H1 (cell line): ENCODE measurements around the gene PI4K2A. TPM values are rescaled to one million over a fixed set of nuclear protein-coding genes. Genes with fewer than 3 reads are reported as not detected.

Experiments
- CTCF ChIA-PET: fragments of 300-600 bp; sonication (Branson Sonifier 250); formaldehyde crosslinking; loops from one replicate; lab custom pipeline; 2021; ENCODE audit not compliant: partially characterized antibody; lab: Charles Lee
- POLR2A ChIA-PET: fragments of 300-600 bp; sonication (Branson Sonifier 250); formaldehyde crosslinking; loops from one replicate; lab custom pipeline; 2021; ENCODE audit warnings: inconsistent platforms; ENCODE audit not compliant: partially characterized antibody; lab: Charles Lee
- DNase-seq, 2 experiments: peaks; one replicate each; pipeline versions ENCODE4 v3.0.0 to v3.0.0-alpha.2; 2010 to 2022; ENCODE audit warnings: low spot score in 2 of 2, low read depth in 1 of 2, mixed read lengths in 1 of 2
- FAIRE-seq: peaks from 2 replicates; lab custom pipeline; 2011; peaks lifted over from hg19 to GRCh38; lab: Jason Lieb, UNC
- H2AFZ ChIP-seq: 2 replicates; pipeline ENCODE4 v1.8.1; 2012; ENCODE audit warnings: low read length, inconsistent platforms
- H2AK5ac ChIP-seq: 2 replicates; pipeline ENCODE4 v1.6.1; 2013; ENCODE audit warnings: low read depth, low read length
- H2BK120ac ChIP-seq: replicated peaks from 2 replicates; pipeline ENCODE3; 2013; ENCODE audit warnings: low read depth, low read length, inconsistent platforms
- H2BK12ac ChIP-seq: 2 replicates; pipeline ENCODE4 v1.6.1; 2013; ENCODE audit warnings: low read depth, low read length
- H2BK15ac ChIP-seq: 2 replicates; pipeline ENCODE4 v1.6.1; 2013; ENCODE audit warnings: low read length
- H2BK20ac ChIP-seq: 2 replicates; pipeline ENCODE4 v1.6.1; 2013; ENCODE audit warnings: low read length
- H2BK5ac ChIP-seq: 2 replicates; pipeline ENCODE4 v1.6.1; 2013; ENCODE audit warnings: low read depth, low read length
- H3K14ac ChIP-seq: 2 replicates; pipeline ENCODE4 v1.6.1; 2013; ENCODE audit warnings: inconsistent platforms; ENCODE audit not compliant: insufficient read length
- H3K18ac ChIP-seq: 2 replicates; pipeline ENCODE4 v1.6.1; 2013; ENCODE audit warnings: low read length; ENCODE audit errors: extremely low read depth
- H3K23ac ChIP-seq: 2 replicates; pipeline ENCODE4 v1.6.1; 2013; ENCODE audit warnings: inconsistent platforms; ENCODE audit not compliant: insufficient read length
- H3K23me2 ChIP-seq: 2 replicates; pipeline ENCODE4 v1.6.1; 2013; ENCODE audit warnings: low read depth, low read length
- H3K27ac ChIP-seq: 2 replicates; pipeline ENCODE4 v1.6.1; 2011; ENCODE audit warnings: low read depth, low read length, inconsistent platforms
- H3K27me3 ChIP-seq, 4 experiments: replicated peaks in 1 of 4; 1 replicate in 1 of 4; 2 replicates in 3 of 4; pipeline versions ENCODE4 v1.6.1 to v1.8.1; 2011 to 2013; ENCODE audit warnings: low read length in 3 of 4, mild to moderate bottlenecking in 3 of 4, inconsistent platforms in 2 of 4, mixed read lengths in 2 of 4, moderate library complexity in 1 of 4; ENCODE audit not compliant: control insufficient read depth in 3 of 4, insufficient read depth in 3 of 4; ENCODE audit errors: extremely low read depth in 1 of 4
- H3K36me3 ChIP-seq, 4 experiments: 2 replicates each; pipeline versions ENCODE4 v1.6.1 to v1.8.1; 2011 to 2013; ENCODE audit warnings: mild to moderate bottlenecking in 4 of 4, low read length in 3 of 4, moderate library complexity in 2 of 4, control low read depth in 1 of 4, inconsistent platforms in 1 of 4; ENCODE audit not compliant: insufficient read depth in 4 of 4, control insufficient read depth in 2 of 4
- H3K4ac ChIP-seq: replicated peaks from 2 replicates; pipeline ENCODE3; 2013; ENCODE audit warnings: low read length, low read depth, mixed read lengths, inconsistent platforms; ENCODE audit not compliant: insufficient read length
- H3K4me1 ChIP-seq, 4 experiments: replicated peaks in 1 of 4; 1 replicate in 1 of 4; 2 replicates in 3 of 4; pipeline versions ENCODE4 v1.6.1 to v1.8.1; 2011 to 2013; ENCODE audit warnings: low read length in 3 of 4, inconsistent platforms in 2 of 4, mixed read lengths in 1 of 4; ENCODE audit not compliant: insufficient read depth in 4 of 4, control insufficient read depth in 3 of 4
- H3K4me2 ChIP-seq, 2 experiments: 2 replicates each; pipeline versions ENCODE4 v1.6.1 to v1.8.1; 2011 to 2013; ENCODE audit warnings: low read depth in 2 of 2, low read length in 2 of 2, control low read depth in 1 of 2, inconsistent platforms in 1 of 2, mild to moderate bottlenecking in 1 of 2; ENCODE audit not compliant: insufficient read depth in 1 of 2
- H3K4me3 ChIP-seq, 4 experiments: fragments of 200-600, 300-600 bp in 1 of 4; sonication (generic), shearing (Covaris generic), sonication (Bioruptor Twin) in 1 of 4; 2 replicates each; pipeline versions ENCODE4 v1.5.1 to v1.8.1; 2011 to 2016; ENCODE audit warnings: low read length in 4 of 4, low read depth in 3 of 4, control low read depth in 2 of 4, inconsistent platforms in 2 of 4, mild to moderate bottlenecking in 2 of 4, mixed read lengths in 1 of 4, moderate library complexity in 1 of 4; ENCODE audit not compliant: insufficient read depth in 2 of 4; ENCODE audit errors: extremely low read depth in 1 of 4
- H3K56ac ChIP-seq: replicated peaks from 2 replicates; pipeline ENCODE3; 2013; ENCODE audit warnings: low read depth, mild to moderate bottlenecking, mixed read lengths, low read length, inconsistent platforms; ENCODE audit not compliant: insufficient read length
- H3K79me1 ChIP-seq: 2 replicates; pipeline ENCODE4 v1.6.1; 2013; ENCODE audit warnings: low read depth, low read length, control low read depth
- H3K79me2 ChIP-seq, 2 experiments: 2 replicates each; pipeline versions ENCODE4 v1.6.1 to v1.8.1; 2012 to 2013; ENCODE audit warnings: low read length in 2 of 2, mild to moderate bottlenecking in 2 of 2, inconsistent platforms in 1 of 2; ENCODE audit not compliant: insufficient read depth in 2 of 2, control insufficient read depth in 1 of 2
- H3K9ac ChIP-seq, 4 experiments: replicated peaks in 1 of 4; 1 replicate in 1 of 4; 2 replicates in 3 of 4; pipeline versions ENCODE4 v1.6.1 to v1.8.1; 2011 to 2013; ENCODE audit warnings: low read depth in 3 of 4, low read length in 3 of 4, control low read depth in 2 of 4, mild to moderate bottlenecking in 2 of 4, moderate library complexity in 2 of 4, inconsistent platforms in 1 of 4; ENCODE audit errors: extremely low read depth in 1 of 4
- H3K9me3 ChIP-seq, 2 experiments: 2 replicates each; pipeline versions ENCODE4 v1.6.1 to v1.8.1; 2012 to 2013; ENCODE audit warnings: mild to moderate bottlenecking in 2 of 2, moderate library complexity in 2 of 2, control low read depth in 1 of 2, inconsistent platforms in 1 of 2, low read depth in 1 of 2, low read length in 1 of 2, mixed read lengths in 1 of 2; ENCODE audit not compliant: insufficient read depth in 2 of 2
- H4K20me1 ChIP-seq, 2 experiments: replicated peaks in 1 of 2; 2 replicates each; pipeline versions ENCODE3 to v1.8.1; 2011 to 2013; ENCODE audit warnings: inconsistent platforms in 2 of 2, low read length in 2 of 2, mild to moderate bottlenecking in 1 of 2; ENCODE audit not compliant: insufficient read depth in 2 of 2, control insufficient read depth in 1 of 2
- H4K5ac ChIP-seq: 2 replicates; pipeline ENCODE4 v1.6.1; 2013; ENCODE audit warnings: low read length, low read depth, mixed read lengths, inconsistent platforms; ENCODE audit not compliant: insufficient read length
- H4K8ac ChIP-seq: 2 replicates; pipeline ENCODE4 v1.8.0; 2013; ENCODE audit warnings: mild to moderate bottlenecking, moderate library complexity, low read length, inconsistent platforms; ENCODE audit not compliant: insufficient read depth; ENCODE audit errors: extremely low read depth
- H4K91ac ChIP-seq: replicated peaks from 2 replicates; pipeline ENCODE3; 2013; ENCODE audit warnings: low read length, mixed read lengths, inconsistent platforms; ENCODE audit not compliant: insufficient read length
- ATF3 ChIP-seq: IDR thresholded peaks from 2 replicates; pipeline ENCODE4 v1.6.1; 2011; ENCODE audit warnings: low read depth, mild to moderate bottlenecking, low read length; ENCODE audit not compliant: insufficient read depth
- CHD1 ChIP-seq: IDR thresholded peaks from 2 replicates; pipeline ENCODE4 v1.6.1; 2012; ENCODE audit warnings: low read depth, low read length, improper control_type of control experiment
- CTCF ChIP-seq, 3 experiments: IDR thresholded peaks; 1 replicate in 2 of 3; 2 replicates in 1 of 3; pipeline versions ENCODE4 v1.5.1 to v1.6.1; 2011; ENCODE audit warnings: low read length in 3 of 3, mild to moderate bottlenecking in 3 of 3, inconsistent platforms in 2 of 3, low read depth in 1 of 3, moderate library complexity in 1 of 3; ENCODE audit not compliant: insufficient read depth in 1 of 3; ENCODE audit errors: control extremely low read depth in 1 of 3
- FOSL1 ChIP-seq: IDR thresholded peaks from 2 replicates; pipeline ENCODE4 v1.6.1; 2011; ENCODE audit warnings: mild to moderate bottlenecking, low read depth, low read length, moderate library complexity; ENCODE audit not compliant: insufficient read depth
- JUN ChIP-seq: IDR thresholded peaks from 2 replicates; pipeline ENCODE4 v1.6.1; 2011; ENCODE audit warnings: low read depth, mild to moderate bottlenecking, improper control_type of control experiment, low read length
- KDM1A ChIP-seq: fragments of 200-600, 300-600 bp; sonication (generic); IDR thresholded peaks from 2 replicates; pipeline ENCODE4 v1.7.1; 2016; ENCODE audit warnings: mild to moderate bottlenecking, low read length, borderline replicate concordance
- KDM4A ChIP-seq: IDR thresholded peaks from one replicate; pipeline ENCODE4 v1.7.1; 2012; ENCODE audit warnings: low read depth, mild to moderate bottlenecking, moderate library complexity, low read length, inconsistent platforms; ENCODE audit not compliant: severe bottlenecking
- KDM5A ChIP-seq: fragments of 200-600 bp; IDR thresholded peaks from 2 replicates; pipeline ENCODE4 v1.7.1; 2012; ENCODE audit warnings: mild to moderate bottlenecking, low read length, inconsistent platforms, mixed read lengths
- NANOG ChIP-seq: IDR thresholded peaks from 2 replicates; pipeline ENCODE4 v1.6.1; 2011; ENCODE audit warnings: low read length, low read depth, mild to moderate bottlenecking, inconsistent platforms; ENCODE audit not compliant: insufficient read depth, poor library complexity, severe bottlenecking
- POLR2A ChIP-seq, 2 experiments: IDR thresholded peaks; 1 replicate in 1 of 2; 2 replicates in 1 of 2; pipeline ENCODE4 v1.6.1; 2011; ENCODE audit warnings: low read depth in 2 of 2, low read length in 2 of 2, mild to moderate bottlenecking in 2 of 2; ENCODE audit errors: control extremely low read depth in 1 of 2
- POU5F1 ChIP-seq: IDR thresholded peaks from 2 replicates; pipeline ENCODE4 v1.6.1; 2011; ENCODE audit warnings: low read depth, mild to moderate bottlenecking, low read length, moderate library complexity
- WGBS, 2 experiments: shearing (Covaris generic) in 1 of 2; methylation state at CpG; one replicate each; pipeline versions ENCODE4 v1.1.6 to v1.1.7; 2013 to 2015; ENCODE audit warnings: low lambda C conversion rate in 2 of 2, mixed read lengths in 2 of 2, inconsistent platforms in 1 of 2, low coverage in 1 of 2, missing lambda C conversion rate in 1 of 2; ENCODE audit not compliant: insufficient replicate concordance in 2 of 2, insufficient coverage in 1 of 2, insufficient read length in 1 of 2; ENCODE audit errors: extremely low coverage in 1 of 2, missing lambda C conversion rate in 1 of 2; 5-methylcytosine and 5-hydroxymethylcytosine counted together
- polyA plus RNA-seq, 7 experiments: library from polyadenylated mRNA; depleted of rRNA in 3 of 7; stranded (reverse) in 5 of 7; unstranded in 2 of 7; fragments of >200 nt in 5 of 7; fragments of 200-250 nt in 2 of 7; gene quantifications; 1 replicate in 5 of 7; 2 replicates in 1 of 7; 4 replicates in 1 of 7; pipeline versions ENCODE4 v1.2.1 to v1.2.3, GENCODE V29; 2011 to 2013; ENCODE audit warnings: missing spikeins in 2 of 7, mixed read lengths in 2 of 7
- total RNA-seq: library from RNA; stranded (reverse); fragmentation: NEBNext Ultra II Directional; extraction: Animal tissue kit (Norgen Biotek cat#: 25700); gene quantifications from 2 replicates; pipeline ENCODE4 v1.2.1, GENCODE V29; 2021

Gene PI4K2A
- total and polyA plus RNA-seq, 2 of the 8 experiments (the other 6 are each of a cell fraction or from before 2014, with no cell fraction given): 20.7 to 21.9 TPM

- Histone ChIP-seq H3K9ac (no peak overlapping the region), H2BK15ac (no peak overlapping the region), H3K9me3 (no peaks in the 10 kb centered on the region), H4K8ac (no peak overlapping the region), H3K4ac (no peak overlapping the region), H2AFZ (no peak overlapping the region), H2BK5ac (no peak overlapping the region), H3K23me2 (no peaks in the 10 kb centered on the region), H3K56ac (no peak overlapping the region), H2BK120ac (no peak overlapping the region), H4K5ac (no peak overlapping the region), H3K18ac (no peak overlapping the region), H3K79me2 (no peaks in the 10 kb centered on the region), H3K4me1 (no peaks in the 10 kb centered on the region), H4K91ac (no peak overlapping the region), H3K27ac (no peak overlapping the region), H3K79me1 (no peaks in the 10 kb centered on the region), H2BK12ac (no peak overlapping the region), H3K14ac (no peak overlapping the region), H3K4me3 (no peak overlapping the region), H3K36me3 (peaks cover 8 to 49% (median 30%) of the 10 kb centered on the region in 4 experiments; a peak in 7 of 8 replicates), H3K23ac (no peak overlapping the region), H3K27me3 (no peaks in the 10 kb centered on the region), H4K20me1 (peaks cover 2% of the 10 kb centered on the region in 2 experiments), H2AK5ac (no peak overlapping the region), H2BK20ac (no peak overlapping the region), H3K4me2 (no peak overlapping the region)
- 94% methylated on average over 1 of the region's 1 CpG; no CpG with 5 or more reads in 1 of the 2 experiments for WGBS, 2 experiments
- ChIA-PET CTCF (interaction anchor here (1.6 kb wide), 1 partner anchor 17 kb away, joined by 6 read pairs; no protein-coding TSS in a partner anchor), POLR2A (no interaction called here)
- no peak for FAIRE-seq
- DNase-seq: no peak
- no peak for TF ChIP-seq CHD1
- no peak for TF ChIP-seq ATF3
- no peak for TF ChIP-seq NANOG
- TF ChIP-seq FOSL1: no peak
- no peak for TF ChIP-seq KDM1A
- TF ChIP-seq KDM4A: no peak
- no peak for TF ChIP-seq CTCF (IDR thresholded peaks at IDR 0.05; ENCODE audit: control extremely low read depth in 1 of 3, insufficient read depth in 1 of 3, low read depth in 1 of 3, low read length in 3 of 3)
- TF ChIP-seq KDM5A: no peak
- no peak for TF ChIP-seq POU5F1
- no peak for TF ChIP-seq POLR2A (IDR thresholded peaks at IDR 0.05; ENCODE audit: control extremely low read depth in 1 of 2, low read depth in 2 of 2, low read length in 2 of 2)
- TF ChIP-seq JUN: no peak
Measured at GRCh38 chr10:97659589-97659988, 19.1 kb downstream of the PI4K2A start.
